Glomerular visceral epithelial cell (primary cell): ENCODE data around the gene AHNAK2.
"Not testable (repeated sequence)": the region's sequence is repeated elsewhere in the genome, so short reads cannot be mapped to it uniquely, and the experiment has no call there.

Source experiments
- DNase-seq: peaks from one replicate; pipeline ENCODE4 v3.0.0-alpha.2; 2016; ENCODE audit errors: extremely low spot score

Gene AHNAK2

DNA sequence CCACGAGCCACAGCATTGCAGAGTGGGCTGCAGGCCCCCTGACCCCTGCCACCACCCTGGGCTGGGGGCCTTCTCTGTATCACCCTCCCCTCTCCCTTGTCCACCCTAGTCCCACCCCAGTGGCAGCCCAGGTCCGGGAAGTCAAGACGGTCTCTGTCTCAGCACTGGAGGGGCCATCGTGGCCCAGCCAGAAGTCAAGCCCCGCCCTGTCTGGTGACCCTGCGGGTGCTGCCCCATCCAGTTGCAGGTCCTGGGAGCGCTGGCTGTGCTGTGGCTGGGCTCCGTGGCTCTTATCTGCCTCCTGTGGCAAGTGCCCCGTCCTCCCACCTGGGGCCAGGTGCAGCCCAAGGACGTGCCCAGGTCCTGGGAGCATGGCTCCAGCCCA, 50.8 kb downstream of the AHNAK2 start:
- no peak for DNase-seq

DNA sequence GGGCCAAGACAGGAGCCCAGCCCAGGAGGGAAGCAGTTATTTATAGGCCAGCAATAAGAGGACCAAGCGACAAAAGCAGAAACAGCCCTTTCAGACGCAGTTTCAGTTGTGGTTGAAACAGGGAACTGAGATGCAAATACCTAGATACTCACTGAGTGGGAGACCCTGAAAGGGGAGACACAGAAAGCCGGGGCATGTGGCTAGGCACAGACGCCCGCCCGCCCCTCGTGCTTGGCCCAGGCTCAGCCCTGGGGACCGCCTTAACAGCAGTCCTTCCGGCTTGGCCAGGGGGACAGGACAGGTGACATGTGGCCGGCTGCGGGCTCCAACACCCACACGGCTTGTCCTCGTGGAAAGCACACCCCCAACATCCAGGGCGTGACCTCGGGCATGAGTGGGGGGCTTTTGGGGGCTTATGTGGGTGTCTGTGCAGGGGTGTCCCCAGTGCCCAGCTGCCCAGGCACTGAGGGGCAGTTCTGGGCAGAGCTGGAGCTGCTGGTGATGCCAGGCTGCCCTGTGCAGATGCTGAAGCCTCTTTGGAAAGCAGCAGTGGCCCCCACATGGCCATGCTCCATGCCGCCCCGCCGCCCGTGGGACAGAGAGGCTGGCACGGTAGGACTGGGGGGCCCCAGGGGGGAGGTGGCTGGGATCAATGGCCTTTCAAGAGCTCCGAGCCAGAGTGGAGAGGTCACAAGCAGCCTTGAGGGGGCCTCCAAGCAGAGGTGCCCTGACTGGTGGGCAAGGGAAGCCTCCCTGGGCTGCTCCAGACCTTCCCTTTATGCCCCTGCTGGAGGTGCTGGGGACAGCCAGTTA, 51.3 kb downstream of the AHNAK2 start:
- no peak for DNase-seq

DNA sequence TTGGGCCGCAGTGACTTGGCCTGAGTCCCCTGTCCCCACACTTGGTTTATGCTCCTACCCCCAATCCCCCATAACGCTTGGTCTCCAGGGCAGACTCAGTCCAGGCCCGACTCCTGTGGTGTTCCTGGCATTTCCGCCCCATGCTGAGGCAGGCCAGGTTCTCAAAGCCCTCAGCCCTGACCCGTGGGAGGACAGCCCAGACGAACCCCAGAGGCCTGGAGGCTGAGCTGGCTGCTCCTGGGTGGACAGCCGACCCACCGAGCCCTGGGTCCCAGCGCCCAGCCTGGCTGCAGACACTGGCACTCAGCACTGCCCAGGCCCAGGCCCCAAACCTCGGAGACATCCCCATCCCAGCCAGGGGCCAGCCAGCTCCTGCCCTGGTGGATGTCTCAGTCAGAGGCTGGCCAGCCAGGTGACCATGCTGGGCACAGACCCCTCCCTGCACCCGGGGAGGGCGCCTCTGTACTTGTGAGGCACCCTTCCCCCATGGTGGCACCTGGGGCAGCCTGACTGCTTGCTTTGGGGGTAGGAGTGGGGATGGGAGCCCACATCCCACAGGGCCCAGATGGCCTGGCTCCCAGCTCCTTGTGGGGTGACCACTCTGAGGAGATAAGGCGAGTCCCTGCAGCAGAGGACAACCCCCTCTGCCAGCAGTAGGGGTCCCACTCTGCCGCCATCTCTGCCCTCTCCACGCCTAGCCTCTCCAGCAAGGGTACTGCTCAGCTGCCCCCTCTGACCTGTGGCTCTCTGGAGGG, 52.1 kb downstream of the AHNAK2 start:
- no peak for DNase-seq

DNA sequence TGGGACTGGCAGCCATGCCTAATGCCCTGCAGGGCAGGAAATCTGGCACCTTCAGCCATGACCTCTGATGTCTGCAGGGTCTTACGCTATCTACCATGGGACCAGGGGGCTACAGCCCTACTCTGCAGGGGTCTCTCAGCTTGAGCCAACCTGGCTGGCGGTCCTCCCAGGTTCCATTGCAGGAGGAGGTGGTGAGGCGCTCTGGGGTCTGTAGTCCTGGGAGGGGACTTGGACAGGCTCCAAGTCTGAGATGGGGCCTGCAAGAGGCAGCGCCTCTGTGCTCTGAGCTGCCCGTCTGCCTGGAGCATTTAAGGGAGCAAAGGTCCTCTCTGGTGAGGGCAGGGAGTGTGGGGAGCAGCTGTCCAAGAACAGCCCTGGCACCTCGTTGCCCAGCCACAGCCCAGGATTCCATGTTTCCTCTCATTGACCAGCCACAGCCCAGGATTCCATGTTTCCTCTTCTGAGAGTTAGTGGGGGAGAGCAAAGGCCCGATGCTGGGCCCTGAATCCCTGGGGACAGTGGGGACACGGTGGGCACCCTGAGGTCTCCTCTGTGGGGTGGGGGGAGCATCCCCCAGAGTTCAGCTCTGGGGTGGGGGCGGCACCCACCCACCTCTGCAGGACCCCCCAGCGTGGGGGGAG, 52.8 kb downstream of the AHNAK2 start:
- DNase-seq, result no peak

DNA sequence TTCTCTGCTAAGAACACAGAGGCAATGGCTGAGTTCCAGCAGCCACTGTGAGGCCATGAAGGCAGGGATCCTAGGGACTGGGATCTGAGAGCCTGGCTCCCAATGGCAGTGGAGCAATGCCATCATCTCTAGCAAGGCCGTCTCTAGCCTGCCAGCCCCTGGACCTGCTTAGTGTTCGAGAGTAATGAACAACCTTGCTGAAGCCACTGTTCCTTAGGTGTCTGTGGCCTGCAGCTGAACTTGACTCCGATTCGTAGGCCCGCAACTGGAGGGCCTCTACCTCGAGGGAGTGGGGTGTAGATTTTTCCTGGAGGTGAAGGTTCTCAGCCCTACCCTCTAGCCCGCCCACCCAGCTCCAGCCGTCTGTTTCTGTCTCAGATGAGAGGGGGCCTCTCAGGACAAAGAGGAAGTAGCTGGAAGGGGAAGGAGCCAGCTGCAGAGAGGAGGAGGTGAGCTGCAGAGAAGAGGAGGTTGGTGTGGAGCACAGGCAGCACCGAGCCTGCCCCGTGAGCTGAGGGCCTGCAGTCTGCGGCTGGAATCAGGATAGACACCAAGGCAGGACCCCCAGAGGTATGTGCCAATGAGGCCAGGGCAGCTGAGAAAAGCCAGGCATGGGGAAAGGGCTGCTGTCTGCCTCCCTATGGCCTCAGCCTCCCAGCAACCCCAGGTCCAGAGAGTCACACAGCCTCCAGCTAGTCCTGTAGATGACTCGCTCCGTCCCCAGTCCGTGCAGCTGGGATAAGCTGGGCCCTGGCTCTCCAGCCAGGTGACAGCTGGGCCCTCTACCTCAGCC, 53.6 kb downstream of the AHNAK2 start, which contains the start of gene PLD4:
Gene PLD4 (plus strand): TSS at position 459 of the 793 bp plus-strand sequence. CDS start 2,262 bp downstream, outside the sequence.
- DNase-seq, result no peak

DNA sequence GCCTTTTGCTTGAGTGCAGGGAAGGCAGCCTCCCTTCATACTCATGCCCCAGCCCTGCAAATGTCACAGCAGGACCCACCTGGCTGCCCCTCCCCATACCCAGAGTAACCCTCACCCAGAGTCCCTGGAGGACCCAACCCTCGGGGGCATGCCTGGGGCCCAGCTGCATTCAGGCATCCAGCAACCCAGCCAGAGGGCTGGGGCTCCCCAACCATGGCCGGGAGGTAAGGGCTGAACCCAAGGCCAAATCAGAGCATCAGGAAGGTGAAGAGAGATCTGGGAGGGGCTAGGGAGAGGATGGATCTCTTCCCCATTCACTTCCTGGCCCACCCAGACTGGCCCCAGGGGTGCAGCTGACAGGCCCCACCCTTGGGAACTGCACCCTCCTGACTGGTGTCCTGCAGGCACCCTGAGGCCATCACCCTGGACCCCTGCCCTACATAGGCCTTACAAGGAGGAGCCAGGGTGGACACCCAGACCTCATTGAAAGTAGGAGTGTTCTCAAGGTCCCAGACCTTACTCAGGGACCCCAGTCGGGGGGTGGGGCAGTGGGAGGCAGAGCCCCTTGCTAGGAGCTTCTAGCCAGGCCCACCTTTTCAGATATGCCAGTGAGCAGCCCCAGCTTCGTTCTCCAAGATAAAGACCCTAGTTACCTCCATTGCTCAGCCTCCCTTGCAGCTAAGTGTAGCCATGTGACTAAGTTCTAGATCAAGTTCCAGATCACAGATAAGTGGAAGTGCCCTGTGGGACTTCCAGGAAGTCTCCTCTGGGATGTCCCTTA, 54.3 kb downstream of the AHNAK2 start:
- no peak for DNase-seq

DNA sequence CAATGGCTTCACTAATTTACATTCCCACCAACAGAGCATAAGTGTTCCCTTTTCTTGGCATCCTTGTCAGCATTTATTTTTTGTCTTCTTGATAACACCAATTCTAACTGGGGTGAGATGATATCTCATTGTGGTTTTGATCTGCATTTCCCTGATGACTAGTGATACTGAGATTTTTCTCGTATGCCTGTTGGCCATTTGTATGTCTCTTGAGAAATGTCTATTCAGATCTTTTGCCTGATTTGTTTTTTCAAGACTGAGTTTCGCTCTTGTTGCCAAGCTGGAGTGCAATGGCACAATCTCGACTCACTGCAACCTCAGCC, 58.2 kb downstream of the AHNAK2 start:
- no peak for DNase-seq

DNA sequence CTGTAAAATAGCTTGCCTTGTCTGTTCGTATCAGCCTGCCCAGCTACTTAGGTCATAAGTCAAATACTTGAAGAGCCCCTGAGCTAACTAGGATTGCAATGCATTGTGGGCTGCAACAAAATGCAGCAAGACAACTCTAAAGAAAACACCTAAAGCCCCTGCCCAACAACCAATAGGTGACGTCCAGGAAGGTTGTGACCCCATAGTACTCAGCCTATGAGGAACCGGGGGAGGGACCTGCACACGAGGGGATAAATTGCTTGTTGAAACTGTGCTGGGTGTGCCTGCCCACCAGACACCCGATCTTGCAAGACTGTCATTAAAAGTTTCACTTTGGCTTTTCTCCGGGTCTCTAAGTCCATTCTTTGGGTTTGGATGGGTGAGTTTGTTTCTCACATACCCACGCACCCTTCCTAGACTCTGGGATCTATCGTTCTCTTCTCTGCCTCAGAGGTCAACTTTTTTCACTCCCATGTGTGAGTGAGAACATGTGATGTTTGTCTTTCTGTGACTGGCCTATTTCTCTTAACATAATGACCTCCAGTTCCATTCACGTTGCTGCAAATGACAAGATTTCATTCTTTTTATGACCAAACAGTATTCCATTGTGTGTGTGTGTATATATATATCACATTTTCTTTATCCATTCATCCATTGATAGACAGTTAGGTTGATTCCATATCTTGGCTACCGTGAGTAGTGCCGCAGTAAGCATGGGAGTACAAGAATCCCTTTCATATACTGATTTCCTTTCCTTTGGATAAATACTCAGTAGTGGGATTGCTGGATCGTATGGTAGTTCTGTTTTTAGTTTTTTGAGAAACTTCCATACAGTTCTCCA, 58.8 kb downstream of the AHNAK2 start:
- DNase-seq, result not testable (repeated sequence)

DNA sequence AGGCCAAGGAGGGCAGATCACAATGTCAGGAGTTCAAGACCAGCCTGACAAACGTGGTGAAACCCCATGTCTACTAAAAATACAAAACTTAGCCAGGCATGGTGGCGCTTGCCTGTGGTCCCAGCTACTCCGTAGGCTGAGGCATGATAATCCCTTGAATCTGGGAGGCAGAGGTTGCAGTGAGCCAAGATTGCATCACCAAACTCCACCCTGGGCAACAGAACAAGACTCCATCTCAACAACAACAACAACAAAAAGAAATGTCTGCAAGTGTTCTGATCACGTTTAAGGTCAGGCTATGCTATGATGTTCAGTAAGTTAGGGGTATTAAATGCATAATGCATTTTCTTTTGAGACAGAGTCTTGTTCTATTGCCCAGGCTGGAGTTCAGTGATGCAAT, 60.2 kb downstream of the AHNAK2 start:
- no peak for DNase-seq

DNA sequence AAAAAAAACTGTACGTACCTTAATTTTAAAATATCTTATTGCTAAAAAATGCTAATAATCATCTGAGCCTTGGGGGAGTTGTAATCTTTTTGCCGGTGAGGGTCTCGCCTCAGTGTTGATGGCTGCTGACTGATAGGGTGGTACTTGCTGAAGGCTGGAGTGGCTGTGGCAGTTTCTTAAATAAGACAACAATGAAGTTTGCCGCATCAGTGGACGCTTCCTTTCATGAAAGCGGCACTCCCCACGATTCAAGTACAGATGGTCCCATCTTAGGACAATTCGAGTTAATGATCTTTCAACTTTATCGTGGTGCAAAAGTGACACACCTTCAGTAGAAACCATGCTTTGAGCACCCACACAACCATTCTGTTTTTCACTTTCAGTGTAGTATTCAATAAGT, 61.1 kb downstream of the AHNAK2 start:
- DNase-seq, result no peak

DNA sequence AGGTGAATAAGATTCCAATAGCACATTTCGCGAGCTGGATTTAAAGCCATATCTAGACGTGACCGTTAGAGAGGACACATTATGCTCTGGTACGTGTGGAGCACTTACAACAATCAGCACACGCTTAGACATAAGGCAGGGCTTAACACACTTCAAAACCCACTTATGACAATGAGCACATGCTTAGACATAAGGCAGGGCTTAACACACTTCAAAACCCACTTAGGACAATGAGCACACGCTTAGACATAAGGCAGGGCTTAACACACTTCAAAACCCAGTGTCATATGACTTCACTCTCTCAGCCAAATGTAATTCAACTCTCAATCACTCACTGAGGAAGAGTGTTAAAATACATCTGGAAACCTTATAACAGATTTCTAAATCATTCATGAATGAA, 64.7 kb downstream of the AHNAK2 start:
- no peak for DNase-seq

DNA sequence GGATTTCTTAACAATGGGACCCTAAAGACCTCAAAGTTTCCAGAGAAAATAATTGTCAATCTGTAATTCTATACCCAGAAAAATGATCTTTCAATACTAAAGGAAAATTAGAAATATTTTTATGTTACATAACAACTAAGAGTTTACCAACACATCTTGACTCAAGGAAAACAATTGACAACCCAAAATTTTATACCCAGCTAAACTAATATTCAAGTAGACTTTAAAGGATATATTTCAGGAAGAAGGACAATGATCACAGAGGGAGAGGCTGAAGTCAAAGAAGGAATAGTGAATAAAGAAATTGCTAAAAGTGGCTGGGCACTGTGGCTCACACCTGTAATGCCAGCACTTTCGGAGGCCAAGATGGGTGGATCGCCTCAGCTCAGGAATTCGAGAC, 66.1 kb downstream of the AHNAK2 start:
- DNase-seq, result no peak

DNA sequence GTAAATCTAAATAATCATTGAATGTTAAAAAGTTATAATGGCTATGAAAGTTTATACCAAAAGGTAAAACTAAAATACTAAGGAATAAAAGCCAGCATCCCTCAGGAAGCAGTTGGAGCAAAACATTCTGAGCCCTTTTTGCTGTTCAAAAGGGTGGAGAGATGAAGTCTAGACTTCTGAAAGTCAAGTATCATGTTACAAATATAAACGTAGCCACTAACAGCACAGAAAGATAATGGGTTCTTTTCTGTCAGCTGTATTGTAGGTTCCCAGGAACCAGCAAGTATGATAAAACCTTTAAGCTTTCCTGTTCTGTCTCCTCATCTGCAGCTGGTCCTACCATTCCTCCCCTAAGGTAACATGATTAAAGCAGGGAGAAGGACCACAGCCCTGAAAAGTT, 69.9 kb downstream of the AHNAK2 start:
- DNase-seq, result no peak

DNA sequence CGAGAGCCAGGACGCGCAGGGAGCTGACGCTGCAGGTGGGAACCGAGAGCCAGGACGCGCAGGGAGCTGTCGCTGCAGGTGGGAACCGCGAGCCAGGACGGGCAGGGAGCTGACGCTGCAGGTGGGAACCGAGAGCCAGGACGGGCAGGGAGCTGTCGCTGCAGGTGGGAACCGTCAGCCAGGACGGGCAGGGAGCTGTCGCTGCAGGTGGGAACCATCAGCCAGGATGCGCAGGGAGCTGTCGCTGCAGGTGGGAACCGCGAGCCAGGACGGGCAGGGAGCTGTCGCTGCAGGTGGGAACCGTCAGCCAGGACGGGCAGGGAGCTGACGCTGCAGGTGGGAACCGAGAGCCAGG, 72.6 kb downstream of the AHNAK2 start:
- not testable (repeated sequence) for DNase-seq

DNA sequence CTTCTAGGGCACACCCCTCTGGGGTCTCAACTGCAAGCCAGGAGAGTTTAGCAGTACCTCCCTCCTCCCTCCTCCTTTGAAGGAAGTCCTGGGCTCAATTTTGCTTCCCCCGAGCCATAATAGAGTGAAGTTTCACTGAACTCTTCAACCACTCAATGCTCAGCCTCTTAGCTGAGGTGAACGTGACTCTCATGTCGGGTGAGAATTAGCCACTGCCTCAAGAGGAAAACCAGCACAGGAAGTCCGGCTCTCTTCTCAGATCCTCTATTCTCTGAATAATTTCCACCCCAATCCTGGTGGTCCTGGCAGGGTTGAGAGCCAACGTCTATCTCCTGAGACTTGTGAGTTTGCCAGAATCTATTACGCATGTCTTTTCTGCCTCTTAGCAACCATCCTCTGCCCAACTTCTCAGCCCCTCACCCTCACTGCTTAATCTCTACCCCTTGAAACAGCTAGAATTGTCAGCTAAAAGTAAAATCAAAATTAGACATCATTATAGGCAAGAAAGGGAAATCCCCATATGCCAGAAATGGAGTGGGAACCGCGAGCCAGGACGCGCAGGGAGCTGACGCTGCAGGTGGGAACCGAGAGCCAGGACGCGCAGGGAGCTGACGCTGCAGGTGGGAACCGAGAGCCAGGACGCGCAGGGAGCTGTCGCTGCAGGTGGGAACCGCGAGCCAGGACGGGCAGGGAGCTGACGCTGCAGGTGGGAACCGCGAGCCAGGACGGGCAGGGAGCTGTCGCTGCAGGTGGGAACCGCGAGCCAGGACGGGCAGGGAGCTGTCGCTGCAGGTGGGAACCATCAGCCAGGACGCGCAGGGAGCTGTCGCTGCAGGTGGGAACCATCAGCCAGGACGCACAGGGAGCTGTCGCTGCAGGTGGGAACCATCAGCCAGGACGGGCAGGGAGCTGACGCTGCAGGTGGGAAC, 73.3 kb downstream of the AHNAK2 start:
- not testable (repeated sequence) for DNase-seq

DNA sequence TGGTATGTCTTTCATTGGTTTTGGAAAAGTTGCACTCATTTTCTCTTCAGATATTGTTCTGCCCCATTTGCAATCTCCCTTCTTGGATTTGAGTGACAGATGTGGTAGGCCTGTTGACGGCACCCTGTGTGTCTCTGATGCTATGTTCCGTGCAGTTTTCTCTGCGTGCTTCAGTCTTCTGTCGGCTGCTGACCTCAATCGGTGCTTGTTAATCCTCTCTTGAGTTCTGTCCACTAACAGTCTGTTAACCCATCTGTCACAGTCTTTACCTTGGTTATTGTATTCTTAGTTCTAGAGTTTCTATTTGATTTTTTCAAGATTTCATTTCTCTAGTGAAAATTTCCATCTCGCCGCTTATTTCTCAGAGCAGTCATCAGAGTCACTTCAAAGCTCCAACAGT, 74.2 kb downstream of the AHNAK2 start:
- no peak for DNase-seq

DNA sequence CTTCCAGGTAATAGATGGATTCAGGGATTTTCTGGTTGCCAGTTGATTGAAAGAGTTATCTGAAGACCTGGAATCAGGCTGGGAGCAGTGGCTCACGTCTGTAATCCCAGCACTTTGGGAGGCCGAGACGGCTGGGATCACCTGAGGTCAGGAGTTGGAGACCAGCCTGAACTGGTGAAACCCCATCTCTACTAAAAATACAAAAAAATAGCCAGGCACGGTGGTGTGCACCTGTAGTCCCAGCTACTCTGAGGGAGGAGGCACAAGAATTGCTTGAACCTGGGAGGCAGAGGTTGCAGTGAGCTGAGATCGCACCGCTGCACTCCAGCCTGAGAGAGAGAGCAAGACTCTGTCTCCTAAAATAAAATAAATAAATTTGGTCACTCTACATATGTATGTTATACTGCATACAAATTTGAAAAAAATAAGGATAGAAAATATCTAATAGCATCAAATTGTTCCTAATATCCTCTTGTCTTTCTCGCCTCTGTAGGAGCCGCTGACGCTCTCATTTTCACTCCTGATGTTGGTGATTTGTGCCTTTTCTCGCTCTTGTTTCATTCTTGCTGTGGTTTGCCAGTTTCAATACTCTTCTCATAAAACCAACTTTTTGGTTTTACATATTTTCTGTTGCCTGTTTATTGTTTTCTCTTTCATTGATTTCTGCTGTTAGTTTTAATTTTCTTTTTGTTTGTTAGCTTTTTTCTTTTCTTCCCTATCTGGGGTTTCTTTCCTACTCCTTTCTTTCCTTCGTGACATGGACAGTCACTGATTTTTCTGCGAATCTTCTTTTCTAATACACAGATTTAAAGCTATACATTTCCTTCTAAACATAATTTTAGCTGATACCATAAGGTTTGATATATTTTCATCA, 77.3 kb downstream of the AHNAK2 start:
- DNase-seq, result no peak

DNA sequence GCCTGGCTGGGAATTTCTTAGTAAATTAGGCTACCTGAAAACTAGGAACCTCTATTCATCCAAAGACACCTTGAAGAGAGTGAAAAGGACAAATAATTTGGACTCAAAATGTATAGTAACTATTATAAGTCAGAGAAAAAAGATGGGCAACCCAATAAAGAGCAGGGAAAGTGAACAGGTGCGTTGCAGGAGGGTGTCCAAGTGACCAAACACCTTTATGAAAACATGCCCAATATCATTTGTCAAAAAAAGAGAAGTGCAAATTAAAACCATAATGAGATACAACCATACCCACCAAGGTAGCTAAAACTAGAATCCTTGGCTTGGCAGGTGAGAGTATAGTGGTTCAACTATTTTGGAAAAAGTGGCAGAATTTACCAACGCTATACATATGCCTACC, 78.4 kb downstream of the AHNAK2 start:
- no peak for DNase-seq
